Tibial artery (tissue), 4 donors: ENCODE results near the gene PDE7B.

Experiments
- DNase-seq, 2 donors: peaks; one replicate each; pipeline ENCODE4 v3.0.0-alpha.2; 2019
- H3K27ac ChIP-seq, 2 donors: fragments of 200-600 bp; sonication (generic) in 1 of 2; 1 replicate in 1 of 2; 2 replicates in 1 of 2; pipeline ENCODE4 v1.5.1; 2018 to 2019; ENCODE audit warnings: mild to moderate bottlenecking in 1 of 2
- H3K27me3 ChIP-seq, 2 donors: fragments of 200-600 bp; sonication (generic) in 1 of 2; one replicate each; pipeline versions ENCODE4 v1.5.1 to v1.6.0; 2016 to 2019
- H3K36me3 ChIP-seq, 3 donors: fragments of 200-600 bp; sonication (generic) in 2 of 3; one replicate each; pipeline ENCODE4 v1.5.1; 2016 to 2019; ENCODE audit warnings: mild to moderate bottlenecking in 2 of 3
- H3K4me1 ChIP-seq, 4 donors: fragments of 200-600 bp; sonication (generic) in 2 of 4; 1 replicate in 3 of 4; 2 replicates in 1 of 4; pipeline ENCODE4 v1.5.1; 2016 to 2019
- H3K4me3 ChIP-seq, 2 donors: fragments of 200-600 bp; sonication (generic) in 1 of 2; 1 replicate in 1 of 2; 2 replicates in 1 of 2; pipeline ENCODE4 v1.5.1; 2018 to 2019; ENCODE audit warnings: mild to moderate bottlenecking in 2 of 2
- H3K9me3 ChIP-seq, 3 donors: fragments of 200-600 bp; sonication (generic) in 1 of 3; one replicate each; pipeline ENCODE4 v1.5.1; 2016 to 2019
- CTCF ChIP-seq, 2 experiments: fragments of 200-600 bp in 1 of 2; fragments of 450-650 bp in 1 of 2; IDR thresholded peaks; one replicate each; pipeline ENCODE4 v1.5.1; 2017 to 2019; ENCODE audit warnings: antibody characterized with exemption in 2 of 2, mild to moderate bottlenecking in 1 of 2, moderate library complexity in 1 of 2
- intact Hi-C: fragments of 100-400 bp; cut with DNase I; formaldehyde crosslinking; loops from one replicate; pipeline ENCODE4 v1.15.0; 2023; ENCODE audit warnings: low total_unique reads

The PDE7B gene

GRCh38 chr6:135888818-135889217, 37.3 kb downstream of the PDE7B start:
- Histone ChIP-seq H3K36me3 (no peaks in the 10 kb centered on the region), H3K4me1 (no peaks in the 10 kb centered on the region), H3K4me3 (no peak overlapping the region), H3K27me3 (no peaks in the 10 kb centered on the region), H3K27ac (no peak overlapping the region), H3K9me3 (no peaks in the 10 kb centered on the region)
- no peak for TF ChIP-seq CTCF (IDR thresholded peaks at IDR 0.05)
- intact Hi-C loops = no loop called here
- DNase-seq = no peak

GRCh38 chr6:135890876-135891275, 39.4 kb downstream of the PDE7B start:
- Histone ChIP-seq H3K4me1 (no peaks in the 10 kb centered on the region), H3K36me3 (no peaks in the 10 kb centered on the region), H3K9me3 (no peaks in the 10 kb centered on the region), H3K27ac (no peak overlapping the region), H3K27me3 (no peaks in the 10 kb centered on the region), H3K4me3 (no peak overlapping the region)
- intact Hi-C loops = no loop called here
- no peak for DNase-seq
- no peak for TF ChIP-seq CTCF (IDR thresholded peaks at IDR 0.05)

GRCh38 chr6:135891710-135892109, 40.2 kb downstream of the PDE7B start:
- no peak for TF ChIP-seq CTCF (IDR thresholded peaks at IDR 0.05)
- no peaks in the 10 kb centered on the region for H3K27me3 ChIP-seq
- H3K4me1 ChIP-seq = no peaks in the 10 kb centered on the region
- no peak overlapping the region for H3K27ac ChIP-seq
- no peaks in the 10 kb centered on the region for H3K36me3 ChIP-seq
- H3K4me3 ChIP-seq = no peak overlapping the region
- no peaks in the 10 kb centered on the region for H3K9me3 ChIP-seq
- no peak for DNase-seq
- intact Hi-C loops = no loop called here

- Histone ChIP-seq H3K4me1 (no peaks in the 10 kb centered on the region), H3K4me3 (no peak overlapping the region)
- intact Hi-C loops = no loop called here
Observed at GRCh38 chr6:135895231-135895911, 43.9 kb downstream of the PDE7B start.

GRCh38 chr6:135897087-135897486, 45.6 kb downstream of the PDE7B start:
- no peak for DNase-seq
- Histone ChIP-seq H3K27me3 (no peaks in the 10 kb centered on the region), H3K4me1 (peaks cover 0 to 9% (median 4%) of the 10 kb centered on the region in 4 donors), H3K4me3 (no peak overlapping the region), H3K27ac (no peak overlapping the region), H3K9me3 (no peaks in the 10 kb centered on the region), H3K36me3 (no peaks in the 10 kb centered on the region)
- intact Hi-C loops = no loop called here
- TF ChIP-seq CTCF (IDR thresholded peaks at IDR 0.05) = no peak

More at GRCh38 chr6:135895231-135895911, 43.9 kb downstream of the PDE7B start:
- DNase-seq = no peak
- Histone ChIP-seq H3K27ac (no peak overlapping the region), H3K27me3 (no peaks in the 10 kb centered on the region), H3K36me3 (no peaks in the 10 kb centered on the region), H3K9me3 (no peaks in the 10 kb centered on the region)
- TF ChIP-seq CTCF (IDR thresholded peaks at IDR 0.05) = no peak
